IgD-negative memory B cell (primary cell): ENCODE results near the gene KIF16B. TPM values are rescaled to one million over a fixed set of nuclear protein-coding genes. Genes with fewer than 3 reads are reported as not detected.
"Not testable (repeated sequence)": the region's sequence is repeated elsewhere in the genome, so short reads cannot be mapped to it uniquely, and the experiment has no call there.

Experiments used
- H3K27ac Mint-ChIP-seq, 3 donors: one replicate each; pipeline ENCODE4 v1.8.0; 2020 to 2022; ENCODE audit warnings: mild to moderate bottlenecking in 3 of 3, mixed read lengths in 3 of 3, moderate library complexity in 1 of 3
- H3K27me3 Mint-ChIP-seq: one replicate; pipeline ENCODE4 v1.8.0; 2021; ENCODE audit warnings: mixed read lengths
- H3K36me3 Mint-ChIP-seq: one replicate; pipeline ENCODE4 v1.8.0; 2020; ENCODE audit warnings: mild to moderate bottlenecking, mixed read lengths
- H3K4me1 Mint-ChIP-seq, 3 donors: one replicate each; pipeline ENCODE4 v1.8.0; 2020 to 2022; ENCODE audit warnings: mixed read lengths in 3 of 3, mild to moderate bottlenecking in 1 of 3
- H3K4me3 Mint-ChIP-seq, 4 donors: one replicate each; pipeline ENCODE4 v1.8.0; 2020 to 2022; ENCODE audit warnings: mild to moderate bottlenecking in 4 of 4, mixed read lengths in 4 of 4, moderate library complexity in 3 of 4
- H3K9me3 Mint-ChIP-seq, 3 donors: one replicate each; pipeline ENCODE4 v1.8.0; 2020 to 2021; ENCODE audit warnings: mixed read lengths in 3 of 3, mild to moderate bottlenecking in 1 of 3
- polyA plus RNA-seq: library from polyadenylated mRNA; unstranded; fragments of 300-500 nt; fragmentation: Illumina TruSeq; gene quantifications from one replicate; pipeline ENCODE4 v1.2.3, GENCODE V29; 2021

Gene KIF16B
- polyA plus RNA-seq, 1 donor from 2014 or later: 7.3 TPM

DNA sequence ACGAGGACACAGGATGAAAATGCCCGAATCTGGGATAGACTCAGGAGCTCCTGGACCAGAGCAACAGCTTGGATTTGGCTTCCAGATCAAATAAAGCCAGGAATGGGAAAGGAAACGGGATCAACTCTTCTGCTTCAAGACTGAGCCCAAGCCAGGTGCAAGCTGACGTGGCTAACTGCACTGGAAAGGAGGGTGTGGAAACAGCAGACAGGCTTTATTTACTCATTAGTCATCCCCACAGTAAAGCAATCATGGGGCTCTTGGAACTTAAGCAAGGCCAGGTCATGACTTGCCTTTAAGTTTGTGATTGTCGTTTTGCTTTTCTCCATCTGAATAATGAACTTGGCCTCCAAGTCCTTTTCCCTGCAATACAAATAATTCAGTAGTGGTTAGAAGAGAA is 45.2 kb downstream of the KIF16B start:
- no peaks in the 10 kb centered on the region for H3K27me3 Mint-ChIP-seq
- peaks cover 20% of the 10 kb centered on the region for H3K36me3 Mint-ChIP-seq
- no peak overlapping the region for H3K27ac Mint-ChIP-seq
- peaks cover 0 to 2% (median 0%) of the 10 kb centered on the region in 3 donors for H3K4me1 Mint-ChIP-seq
- H3K4me3 Mint-ChIP-seq: no peak overlapping the region
- peaks cover 0 to 1% (median 0%) of the 10 kb centered on the region in 3 donors for H3K9me3 Mint-ChIP-seq

GRCh38 chr20:16527438-16527837 is 45.8 kb downstream of the KIF16B start:
- Mint-ChIP-seq H3K27ac (peak overlapping the region in 1 of 3 donors; percentile 23), H3K4me1 (peaks cover 0 to 2% (median 0%) of the 10 kb centered on the region in 3 donors), H3K4me3 (no peak overlapping the region), H3K36me3 (peaks cover 24% of the 10 kb centered on the region), H3K9me3 (peaks cover 0 to 5% (median 0%) of the 10 kb centered on the region in 3 donors), H3K27me3 (no peaks in the 10 kb centered on the region)

DNA sequence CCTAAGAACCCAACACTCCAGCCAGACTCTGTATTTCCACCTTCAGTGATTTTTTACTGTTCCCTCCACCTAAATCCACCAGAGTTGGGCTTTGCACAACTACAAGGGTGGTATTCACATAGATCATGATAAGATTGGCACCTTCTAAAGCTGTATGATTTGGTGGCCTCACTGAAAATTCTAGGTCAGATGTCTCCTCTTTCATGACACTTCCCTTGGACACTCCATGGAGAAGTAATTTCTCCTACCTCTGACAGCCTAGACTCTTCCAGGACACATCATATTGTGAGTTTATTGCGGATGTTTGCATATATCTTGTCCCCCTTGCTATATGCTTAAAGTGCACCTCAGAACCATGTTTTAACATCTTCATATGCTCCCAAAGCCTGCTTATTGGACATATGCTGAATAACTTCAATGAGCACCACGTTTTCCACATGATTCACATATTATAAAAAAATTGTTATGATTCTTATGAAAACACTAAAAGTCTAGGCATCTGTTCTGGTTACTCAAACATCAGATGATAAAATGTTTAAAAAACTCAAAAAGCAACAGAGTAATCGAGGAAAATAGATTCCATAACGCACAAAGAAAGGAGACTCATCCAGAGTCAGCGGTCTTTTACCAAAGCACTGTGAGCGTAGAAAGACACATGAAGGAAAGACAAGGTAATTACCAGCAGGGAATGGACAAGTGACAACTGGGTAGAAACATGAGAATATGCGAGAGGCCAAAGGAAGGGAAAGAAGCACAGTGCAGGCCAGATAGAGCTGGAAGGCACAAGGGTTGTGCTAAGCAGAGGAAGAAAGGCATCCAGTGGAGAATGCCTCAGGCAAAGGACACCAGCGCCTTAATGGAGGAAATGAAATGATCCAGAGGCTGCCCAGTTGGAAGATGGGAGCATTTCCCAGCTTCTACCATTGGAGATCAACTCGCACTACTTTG is 46.5 kb downstream of the KIF16B start:
- peaks cover 0 to 2% (median 0%) of the 10 kb centered on the region in 3 donors for H3K4me1 Mint-ChIP-seq
- peaks cover 0 to 5% (median 0%) of the 10 kb centered on the region in 3 donors for H3K9me3 Mint-ChIP-seq
- no peak overlapping the region for H3K4me3 Mint-ChIP-seq
- no peaks in the 10 kb centered on the region for H3K27me3 Mint-ChIP-seq
- peaks cover 24% of the 10 kb centered on the region for H3K36me3 Mint-ChIP-seq
- H3K27ac Mint-ChIP-seq: no peak overlapping the region

- H3K4me1 Mint-ChIP-seq, H3K27ac Mint-ChIP-seq, H3K27me3 Mint-ChIP-seq, H3K4me3 Mint-ChIP-seq, H3K9me3 Mint-ChIP-seq: not testable (repeated sequence)
- H3K36me3 Mint-ChIP-seq: peaks cover 30% of the 10 kb centered on the region
Measured at GRCh38 chr20:16522651-16523050, 50.6 kb downstream of the KIF16B start.

- H3K36me3 Mint-ChIP-seq: peaks cover 25% of the 10 kb centered on the region
- H3K9me3 Mint-ChIP-seq: peaks cover 0 to 5% (median 0%) of the 10 kb centered on the region in 3 donors
- H3K27me3 Mint-ChIP-seq: no peaks in the 10 kb centered on the region
- no peak overlapping the region for H3K4me3 Mint-ChIP-seq
- H3K4me1 Mint-ChIP-seq: peaks cover 0 to 2% (median 2%) of the 10 kb centered on the region in 3 donors
- H3K27ac Mint-ChIP-seq: no peak overlapping the region
Measured at GRCh38 chr20:16520154-16520553, 53.1 kb downstream of the KIF16B start.

- not testable (repeated sequence) for H3K9me3 Mint-ChIP-seq, H3K4me1 Mint-ChIP-seq, H3K4me3 Mint-ChIP-seq, H3K27me3 Mint-ChIP-seq
- Mint-ChIP-seq H3K27ac (peak overlapping the region in 1 of 3 donors; percentile 19), H3K36me3 (peaks cover 20% of the 10 kb centered on the region)
Measured at GRCh38 chr20:16519673-16520072, 53.6 kb downstream of the KIF16B start.

- H3K9me3 Mint-ChIP-seq: peaks cover 0 to 4% (median 0%) of the 10 kb centered on the region in 3 donors
- H3K36me3 Mint-ChIP-seq: peaks cover 16% of the 10 kb centered on the region
- no peak overlapping the region for H3K4me3 Mint-ChIP-seq
- H3K27me3 Mint-ChIP-seq: no peaks in the 10 kb centered on the region
- peaks cover 2 to 7% (median 5%) of the 10 kb centered on the region in 3 donors for H3K4me1 Mint-ChIP-seq
- no peak overlapping the region for H3K27ac Mint-ChIP-seq
Measured at GRCh38 chr20:16518784-16519084, 54.5 kb downstream of the KIF16B start.

DNA sequence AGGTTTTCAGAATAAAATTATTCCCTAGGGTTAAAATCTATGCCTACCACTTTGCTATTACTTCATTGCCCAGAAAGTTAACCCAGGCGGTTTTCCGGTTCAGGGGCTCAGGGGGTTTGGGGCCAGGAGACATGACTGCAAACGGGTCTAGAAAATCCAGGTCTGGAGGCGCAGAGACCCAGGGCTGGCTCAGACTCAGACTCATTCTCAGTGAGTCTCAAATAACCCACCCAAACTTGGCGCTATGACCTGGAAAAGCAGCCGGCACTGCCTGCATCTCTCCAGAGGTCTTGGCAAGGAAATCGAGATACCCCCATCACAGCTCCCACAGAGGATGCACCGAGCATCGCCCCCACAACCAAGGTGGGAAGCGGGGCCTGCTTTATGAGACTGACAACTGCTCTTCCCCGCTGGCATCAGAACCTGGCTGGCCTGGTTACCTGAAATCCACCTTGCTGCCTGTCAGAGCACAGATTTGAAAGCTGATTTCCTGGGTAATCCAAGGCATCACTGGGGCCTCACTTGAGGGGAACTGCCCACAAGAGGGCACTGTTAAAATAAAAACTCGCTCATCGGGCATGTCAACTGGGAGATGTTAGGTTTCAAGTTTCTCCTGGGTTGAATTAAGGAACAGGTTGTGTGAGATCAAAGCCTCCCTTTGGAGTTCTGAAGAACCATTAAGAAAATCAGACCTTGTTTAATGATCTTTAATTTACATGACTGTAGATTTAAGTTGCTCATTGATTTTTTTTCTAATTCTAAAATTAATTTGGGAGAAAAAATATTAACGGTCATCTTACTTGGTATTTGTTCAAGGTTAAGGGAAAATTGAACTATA is 55.1 kb downstream of the KIF16B start:
- Mint-ChIP-seq H3K36me3 (peaks cover 14% of the 10 kb centered on the region), H3K27me3 (no peaks in the 10 kb centered on the region), H3K27ac (no peak overlapping the region), H3K4me1 (peaks cover 2 to 7% (median 6%) of the 10 kb centered on the region in 3 donors), H3K9me3 (peaks cover 0 to 4% (median 0%) of the 10 kb centered on the region in 3 donors), H3K4me3 (no peak overlapping the region)

DNA sequence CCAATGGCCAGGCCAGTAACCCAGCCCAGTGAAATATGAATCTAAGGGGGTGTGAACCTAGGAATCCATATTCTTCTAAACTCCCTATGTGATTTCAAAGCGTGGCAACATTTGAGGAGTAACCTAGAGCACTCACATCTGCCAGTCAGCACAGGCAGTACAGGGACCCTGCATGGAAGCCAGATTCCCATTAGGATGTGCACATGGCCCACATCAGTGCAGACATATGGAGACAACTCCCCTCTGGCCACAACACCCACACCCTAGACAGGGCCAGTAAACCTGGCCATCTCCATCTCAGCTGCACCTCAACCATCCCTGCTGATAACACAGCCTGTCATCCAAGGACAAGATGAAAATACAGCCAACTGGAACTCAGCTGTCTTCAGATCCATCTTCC is 56.5 kb downstream of the KIF16B start:
- H3K36me3 Mint-ChIP-seq: peaks cover 10% of the 10 kb centered on the region
- peaks cover 2 to 7% (median 6%) of the 10 kb centered on the region in 3 donors for H3K4me1 Mint-ChIP-seq
- no peaks in the 10 kb centered on the region for H3K27me3 Mint-ChIP-seq
- no peak overlapping the region for H3K27ac Mint-ChIP-seq
- no peak overlapping the region for H3K4me3 Mint-ChIP-seq
- no peaks in the 10 kb centered on the region for H3K9me3 Mint-ChIP-seq

GRCh38 chr20:16515046-16515445 is 58.2 kb downstream of the KIF16B start:
- H3K9me3 Mint-ChIP-seq: no peaks in the 10 kb centered on the region
- H3K4me3 Mint-ChIP-seq: no peak overlapping the region
- H3K27me3 Mint-ChIP-seq: no peaks in the 10 kb centered on the region
- no peak overlapping the region for H3K27ac Mint-ChIP-seq
- peaks cover 10% of the 10 kb centered on the region for H3K36me3 Mint-ChIP-seq
- peaks cover 0 to 6% (median 5%) of the 10 kb centered on the region in 3 donors for H3K4me1 Mint-ChIP-seq

- H3K9me3 Mint-ChIP-seq: no peaks in the 10 kb centered on the region
- no peaks in the 10 kb centered on the region for H3K27me3 Mint-ChIP-seq
- no peak overlapping the region for H3K27ac Mint-ChIP-seq
- H3K4me3 Mint-ChIP-seq: no peak overlapping the region
- peaks cover 0 to 6% (median 5%) of the 10 kb centered on the region in 3 donors for H3K4me1 Mint-ChIP-seq
- peaks cover 10% of the 10 kb centered on the region for H3K36me3 Mint-ChIP-seq
Measured at GRCh38 chr20:16514140-16514539, 59.1 kb downstream of the KIF16B start.

GRCh38 chr20:16505894-16506293 is 67.4 kb downstream of the KIF16B start:
- H3K4me3 Mint-ChIP-seq: peak overlapping the region in 3 of 4 donors; percentile 11 to 83 (median 60)
- H3K27ac Mint-ChIP-seq: peak overlapping the region in 1 of 3 donors; percentile 51

DNA sequence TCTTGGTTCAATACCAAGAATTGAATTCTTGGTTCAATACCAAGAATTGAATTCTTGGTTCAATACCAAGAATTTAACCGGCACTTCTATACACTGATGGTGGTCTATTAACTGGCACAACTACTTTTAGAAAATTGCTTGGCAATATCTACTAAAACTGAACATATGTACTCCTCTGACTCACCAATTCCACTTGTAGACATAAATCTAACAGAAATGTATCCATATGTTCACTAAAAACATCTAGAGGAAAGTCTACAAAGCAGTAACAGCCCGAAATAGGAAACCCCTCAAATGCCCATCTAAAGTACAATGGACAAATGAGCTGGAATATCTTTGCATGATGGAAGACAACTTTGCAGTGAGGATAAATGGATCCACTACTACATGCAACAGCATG is 71.9 kb downstream of the KIF16B start:
- no peak overlapping the region for H3K4me3 Mint-ChIP-seq
- peaks cover 2 to 8% (median 5%) of the 10 kb centered on the region in 3 donors for H3K4me1 Mint-ChIP-seq

More at GRCh38 chr20:16505894-16506293, 67.4 kb downstream of the KIF16B start:
- Mint-ChIP-seq H3K27me3 (no peaks in the 10 kb centered on the region), H3K4me1 (peaks cover 5 to 10% (median 9%) of the 10 kb centered on the region in 3 donors), H3K9me3 (no peaks in the 10 kb centered on the region), H3K36me3 (peaks cover 20% of the 10 kb centered on the region)

DNA sequence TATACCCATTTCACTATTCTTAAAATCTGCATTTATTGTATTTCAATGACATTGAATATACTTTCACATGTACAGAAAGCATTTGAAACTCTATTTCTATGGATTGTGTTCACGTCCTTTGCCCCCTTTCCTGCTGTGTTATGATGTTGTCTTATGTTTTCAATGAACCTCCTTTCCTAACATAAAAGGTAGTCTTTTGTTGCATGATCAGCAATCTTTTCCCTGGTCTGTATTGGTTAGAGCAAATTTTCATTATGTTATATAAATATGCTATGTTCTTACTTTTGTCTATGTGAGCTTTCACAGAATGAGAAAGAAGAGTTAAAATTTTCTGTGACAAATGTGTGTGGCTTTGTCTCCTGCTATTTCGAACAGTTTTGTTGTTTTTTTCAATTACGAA is 73.1 kb downstream of the KIF16B start:
- Mint-ChIP-seq H3K9me3 (no peaks in the 10 kb centered on the region), H3K27me3 (no peaks in the 10 kb centered on the region), H3K4me3 (no peak overlapping the region), H3K36me3 (peaks cover 19% of the 10 kb centered on the region), H3K4me1 (no peaks in the 10 kb centered on the region), H3K27ac (no peak overlapping the region)

More for the DNA sequence above, 71.9 kb downstream of the KIF16B start:
- no peaks in the 10 kb centered on the region for H3K27me3 Mint-ChIP-seq
- H3K27ac Mint-ChIP-seq: no peak overlapping the region
- H3K36me3 Mint-ChIP-seq: peaks cover 19% of the 10 kb centered on the region
- no peaks in the 10 kb centered on the region for H3K9me3 Mint-ChIP-seq
